ENCODE measurements around the gene PDZRN3.

The PDZRN3 gene

DNA sequence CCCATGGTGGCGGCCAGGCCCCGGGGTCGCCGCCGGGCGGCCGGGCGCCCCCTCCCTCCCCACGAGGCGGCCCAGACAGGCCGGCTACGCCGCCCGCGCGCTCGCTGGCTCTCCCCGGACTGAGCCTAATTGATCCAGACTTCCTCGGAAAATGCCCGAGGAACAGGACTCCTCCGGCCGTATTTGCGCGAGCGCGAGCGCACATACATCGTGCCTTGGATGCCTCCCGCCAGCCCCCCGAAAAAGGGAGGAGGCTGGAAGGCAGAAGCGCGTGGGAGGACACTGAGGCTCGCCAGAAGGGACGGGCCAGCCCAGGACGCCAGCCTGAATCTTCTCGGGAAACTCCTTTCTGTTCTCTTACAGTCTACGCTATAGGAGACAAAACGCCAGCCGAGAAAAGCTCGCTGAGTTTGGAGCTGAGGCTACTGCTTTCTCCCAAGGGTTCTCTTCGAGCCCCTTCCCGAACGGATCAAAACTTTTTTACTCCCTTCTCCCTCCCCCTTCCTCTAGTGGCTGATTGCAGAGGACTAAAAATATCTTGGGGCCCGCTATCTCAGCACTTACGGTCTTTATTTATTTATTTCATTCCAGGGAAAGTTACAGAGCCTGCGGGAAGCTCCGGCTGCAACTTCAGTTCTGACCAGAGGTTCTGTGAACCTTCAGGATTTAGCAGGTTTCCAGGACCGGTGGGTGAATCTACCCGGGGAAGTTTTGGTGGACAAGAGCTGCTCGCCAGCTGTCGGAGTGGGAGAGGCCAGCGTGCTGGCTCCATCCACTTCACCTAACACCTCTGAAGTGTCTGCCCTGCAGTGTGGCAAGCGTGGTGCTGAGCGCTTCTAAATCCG lies at the start of gene PDZRN3:
TSS of gene PDZRN3 (minus strand) at position 121 of the 845 bp plus-strand sequence.
- DNase-seq: no peak

DNA sequence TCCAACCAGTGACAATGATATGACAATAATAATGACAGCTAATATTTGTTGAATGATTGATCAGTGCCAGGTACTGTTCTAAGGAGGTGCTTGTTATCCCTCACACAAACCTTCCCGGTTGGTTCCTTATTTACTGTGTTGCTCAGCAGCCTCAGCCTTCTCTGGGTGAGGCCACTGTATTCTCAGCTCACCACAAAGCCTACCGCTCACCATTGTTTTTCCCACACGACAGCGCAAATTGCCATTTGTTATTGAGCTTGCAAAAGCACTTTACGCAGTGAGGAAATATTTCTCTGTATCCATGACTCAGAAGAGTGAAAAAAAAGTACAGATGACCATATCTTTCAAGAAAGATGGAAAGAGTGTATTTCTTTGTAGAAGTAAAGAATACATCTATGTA lies 49.5 kb upstream of the PDZRN3 start:
- no peak for DNase-seq

DNA sequence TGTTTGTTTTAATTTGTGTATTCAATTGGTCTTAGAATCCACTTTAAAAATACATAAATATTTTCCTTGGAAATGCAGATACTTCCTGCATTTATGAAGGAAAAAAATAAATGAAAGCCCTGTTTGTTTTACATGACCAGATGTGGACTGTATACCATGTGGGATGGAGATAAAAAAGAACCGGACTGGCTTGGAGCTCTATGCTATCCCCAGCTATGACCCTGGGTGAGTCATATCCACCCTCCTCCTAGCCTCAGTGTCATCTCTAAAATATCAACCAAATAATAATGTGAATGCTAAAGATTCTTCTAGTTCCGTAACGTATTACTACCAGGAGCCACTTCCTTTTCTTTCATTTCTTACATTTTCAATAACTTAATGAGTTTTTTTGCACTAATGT lies 44.5 kb upstream of the PDZRN3 start:
- no peak for DNase-seq

DNA sequence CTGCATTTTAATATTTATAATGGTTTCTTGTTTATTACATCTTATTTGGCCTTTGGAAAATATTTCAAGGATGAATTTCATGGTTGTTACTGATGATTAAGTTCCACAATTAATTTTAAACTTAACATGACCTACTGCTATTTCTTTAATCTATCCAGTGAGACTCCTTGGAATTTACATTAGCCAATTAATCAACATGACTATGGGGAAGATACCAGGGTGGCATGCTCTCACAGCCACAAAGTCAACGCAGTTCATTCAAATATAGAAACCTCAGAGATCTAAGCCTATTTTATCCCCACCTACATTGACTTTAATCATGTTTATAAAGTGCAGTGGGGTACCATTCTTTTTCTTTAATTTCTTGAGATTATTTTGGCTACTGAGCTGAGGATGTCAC lies 43.6 kb upstream of the PDZRN3 start:
- no peak for DNase-seq

GRCh38 chr3:73667889-73668288 lies 43.1 kb upstream of the PDZRN3 start:
- no peak for DNase-seq

DNA sequence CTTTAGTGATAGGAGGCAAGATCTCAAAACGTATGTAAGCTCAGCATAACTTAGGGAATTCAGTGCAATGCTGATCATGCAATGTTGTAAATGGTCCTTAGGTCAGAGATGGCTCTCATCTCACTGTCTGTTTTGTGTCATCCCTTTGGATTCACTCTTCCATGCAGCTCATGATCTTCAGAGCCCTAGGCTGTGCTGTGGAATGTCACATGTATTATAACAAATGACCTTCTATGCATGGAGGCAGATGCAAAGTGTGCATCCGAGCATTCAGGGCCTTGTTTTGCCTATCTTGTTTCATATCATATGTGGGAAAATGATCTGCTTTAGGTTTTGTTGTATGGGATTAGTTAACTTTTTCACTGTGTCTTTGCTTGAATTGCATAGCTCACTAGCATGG lies 40.5 kb upstream of the PDZRN3 start:
- DNase-seq: no peak

GRCh38 chr3:73664389-73664788 lies 39.6 kb upstream of the PDZRN3 start:
- DNase-seq: no peak

DNA sequence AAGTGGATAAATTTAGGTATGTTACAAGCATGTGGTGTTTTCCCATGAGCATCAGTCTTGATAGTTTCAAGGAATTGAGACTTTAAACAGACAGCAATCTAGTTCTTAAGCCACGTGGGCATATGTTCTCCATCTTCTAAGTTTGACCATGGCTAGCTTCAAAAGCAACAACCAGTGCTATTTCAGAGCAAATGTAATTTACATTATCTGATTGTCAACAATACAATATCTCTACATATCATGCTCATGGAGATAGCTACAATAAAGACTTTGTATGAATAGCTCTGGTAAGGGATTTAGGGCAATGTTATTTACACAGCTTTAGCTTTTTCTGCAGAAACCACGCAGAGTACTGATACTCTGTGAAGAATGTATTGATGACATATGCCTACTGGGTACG lies 38.8 kb upstream of the PDZRN3 start:
- DNase-seq: no peak

GRCh38 chr3:73661265-73661664 lies 36.5 kb upstream of the PDZRN3 start:
- DNase-seq: no peak

DNA sequence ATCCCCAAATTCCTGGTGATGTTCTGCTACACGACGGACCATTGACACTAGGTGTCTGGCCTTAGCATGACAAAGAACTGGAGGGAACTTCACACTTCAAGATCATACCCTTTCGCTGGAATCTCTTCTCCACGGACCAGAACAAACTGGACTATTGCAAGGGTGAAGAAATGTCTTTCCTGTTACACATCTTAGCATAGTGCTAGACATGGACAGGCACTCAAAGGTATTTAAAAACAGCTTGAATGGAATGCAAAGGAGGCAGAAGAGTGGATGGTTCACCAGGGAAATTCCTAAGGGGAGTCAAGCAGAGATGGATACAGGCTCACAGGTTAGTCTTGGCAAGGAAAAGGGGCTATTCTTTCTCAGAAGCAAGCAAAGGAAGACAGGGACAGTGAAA lies 33.5 kb upstream of the PDZRN3 start:
- DNase-seq: no peak

DNA sequence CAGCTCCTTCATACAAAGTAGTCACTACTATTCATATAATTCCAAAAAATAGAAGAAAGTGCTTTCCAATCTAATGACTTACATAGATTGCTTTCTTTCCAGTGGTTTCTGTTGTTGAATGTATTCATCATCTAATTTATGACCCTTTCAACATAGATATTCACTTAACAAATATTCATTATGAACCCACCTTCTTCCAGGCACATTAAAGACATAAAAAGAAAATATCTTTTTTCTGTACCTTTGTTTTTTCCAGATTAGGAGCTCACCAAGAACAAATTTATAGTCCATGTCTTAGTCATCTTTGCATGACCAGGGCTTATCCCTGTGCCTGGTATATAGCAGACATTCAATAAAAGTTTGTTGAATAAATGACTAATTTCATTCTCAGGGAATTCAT lies 32.4 kb upstream of the PDZRN3 start:
- no peak for DNase-seq

- no peak for DNase-seq
These were observed 31.6 kb upstream of the PDZRN3 start for GRCh38 chr3:73656241-73656890.

DNA sequence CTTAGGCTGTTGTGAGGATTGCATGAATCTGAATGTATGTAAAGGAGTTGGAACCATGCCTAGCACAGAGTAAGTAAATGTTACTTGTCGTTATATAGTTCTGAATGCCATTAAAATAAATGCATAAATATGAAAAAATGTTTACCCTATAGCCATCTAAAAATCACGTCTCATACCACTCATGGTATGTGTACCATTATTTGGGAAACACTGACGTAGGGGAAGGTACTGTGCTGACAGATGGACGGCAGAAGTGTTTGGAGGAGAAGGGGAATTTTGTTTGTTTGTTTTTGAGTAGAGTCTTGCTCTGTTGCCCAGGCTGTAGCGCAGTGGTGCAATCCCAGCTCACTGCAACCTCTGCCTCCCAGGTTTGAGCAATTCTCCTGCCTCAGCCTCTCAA lies 30.5 kb upstream of the PDZRN3 start:
- DNase-seq: no peak

DNA sequence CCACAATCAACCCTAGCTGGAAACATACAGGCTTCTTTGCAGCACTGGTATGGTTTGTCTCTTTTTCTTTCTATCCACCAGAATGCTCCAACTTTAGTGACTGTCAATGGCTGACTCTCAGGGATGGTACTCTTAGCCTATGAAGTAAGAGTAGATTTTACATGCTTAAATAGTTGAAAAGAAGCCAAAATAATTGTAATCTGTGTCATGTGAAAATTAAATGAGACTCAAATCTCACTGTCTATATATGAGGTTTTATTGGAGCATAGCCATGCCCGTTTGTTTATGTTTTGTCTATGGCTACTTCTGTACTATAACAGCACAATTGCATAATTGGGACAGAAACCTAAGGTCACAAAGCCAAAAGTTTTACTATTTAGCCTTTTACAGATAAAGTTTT lies 29.1 kb upstream of the PDZRN3 start:
- no peak for DNase-seq

GRCh38 chr3:73653351-73653750 lies 28.6 kb upstream of the PDZRN3 start:
- no peak for DNase-seq

DNA sequence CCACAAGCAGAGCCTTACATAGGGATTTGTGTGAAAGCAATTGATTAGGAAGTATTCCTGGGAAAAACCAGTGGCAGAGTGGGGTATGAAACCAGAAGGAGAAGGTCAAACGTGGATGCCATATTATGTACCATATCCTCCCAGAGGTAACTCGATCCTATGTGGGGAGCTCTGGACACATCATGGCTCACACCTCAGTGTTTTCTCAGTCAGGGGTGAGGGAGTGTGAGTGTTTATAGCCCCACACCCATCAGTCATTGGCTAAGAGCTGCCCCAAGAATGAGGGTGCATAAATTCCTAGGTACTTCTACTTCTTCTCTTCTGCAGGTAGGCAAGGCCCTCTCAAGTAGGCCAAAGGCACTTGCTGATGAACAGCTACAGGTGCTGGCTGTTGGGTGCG lies 28.2 kb upstream of the PDZRN3 start:
- no peak for DNase-seq

DNA sequence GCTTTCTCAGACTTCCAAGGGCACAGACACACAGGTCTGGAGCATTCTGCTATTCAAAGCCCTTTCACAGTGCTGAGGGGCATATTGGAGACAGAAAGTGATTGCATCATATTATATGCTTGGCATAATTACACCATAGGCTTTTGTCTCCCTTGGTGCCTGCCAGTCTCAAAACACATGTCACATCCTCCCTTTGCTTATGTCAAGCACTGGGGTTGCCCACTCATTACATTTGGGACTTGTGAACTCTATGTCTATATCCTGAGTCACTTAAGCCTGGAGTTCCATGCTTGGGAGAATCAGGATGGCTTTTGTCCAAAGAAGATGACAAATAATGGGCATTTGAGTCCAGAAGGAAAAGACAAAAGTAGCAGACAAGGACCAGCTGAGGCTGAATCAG lies 12.3 kb upstream of the PDZRN3 start:
- DNase-seq: no peak

- no peak for DNase-seq
These were observed 10.5 kb upstream of the PDZRN3 start for GRCh38 chr3:73635254-73635653.

DNA sequence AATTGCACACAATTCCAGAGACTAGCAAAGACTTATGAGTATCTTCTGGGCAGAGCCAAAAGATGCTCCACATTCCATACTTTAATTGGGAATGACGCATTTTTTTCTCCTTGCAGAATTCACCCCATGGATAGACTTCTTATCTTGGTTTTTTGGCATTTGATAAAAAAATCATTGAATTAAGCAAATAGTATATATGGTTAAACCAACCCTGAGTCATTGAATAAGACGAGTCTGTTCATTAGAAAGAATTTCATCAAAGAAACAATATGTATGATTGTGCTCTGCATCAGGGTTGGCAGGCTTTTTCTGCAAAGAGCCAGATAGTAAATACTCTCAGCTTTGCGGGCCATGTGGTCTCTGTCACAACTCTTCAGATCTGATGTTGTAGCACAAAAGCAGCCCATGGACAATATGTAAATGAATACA lies 9.2 kb upstream of the PDZRN3 start:
- DNase-seq: no peak

DNA sequence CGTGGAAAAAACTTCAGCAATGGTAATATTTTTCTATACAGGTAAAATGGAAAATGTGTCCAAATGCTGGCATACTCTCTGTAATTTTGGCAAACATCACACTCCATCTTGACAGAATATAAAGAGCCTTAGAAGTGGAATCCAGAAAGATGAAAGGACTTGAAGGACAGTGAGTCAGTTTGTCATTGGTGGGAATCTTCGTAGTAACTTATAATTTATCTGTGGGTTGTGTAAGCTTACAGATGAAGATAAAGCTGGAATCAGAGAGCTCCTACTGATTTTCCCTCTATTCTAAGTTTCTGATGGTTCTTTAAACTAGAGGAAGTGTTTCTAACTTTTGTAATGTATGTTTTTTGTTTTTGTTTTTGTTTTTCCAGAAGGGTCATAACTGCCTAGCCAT lies 8.7 kb upstream of the PDZRN3 start:
- no peak for DNase-seq

GRCh38 chr3:73626106-73626505 lies 1.4 kb upstream of the PDZRN3 start:
- DNase-seq: no peak

- no peak for DNase-seq
These were observed 522 bp downstream of the PDZRN3 start for GRCh38 chr3:73624017-73624820.

GRCh38 chr3:73623346-73623745 lies 1.4 kb downstream of the PDZRN3 start:
- no peak for DNase-seq

Measured in NCI-H1417 treated with DMSO at 0.1 percent for 48 hours (cell line).